HG02610 (cell line): ENCODE data around the gene SLC49A3.
"Not testable (repeated sequence)": the region's sequence is repeated elsewhere in the genome, so short reads cannot be mapped to it uniquely, and the experiment has no call there.

Experiments
- ATAC-seq: cut with Tn5 transposase; IDR thresholded peaks from one replicate; pipeline ENCODE4 v1.9.1; 2021; ENCODE audit warnings: mild to moderate bottlenecking, moderate library complexity; ENCODE audit not compliant: unreplicated experiment

Gene SLC49A3

GRCh38 chr4:688854-689681 lies at the start of gene SLC49A3:
SLC49A3 (minus strand) TSS chr4:689151; CDS start chr4:689127, 24 bp downstream.
- no peak for ATAC-seq

- not testable (repeated sequence) for ATAC-seq
Observed at GRCh38 chr4:736561-736960, 47.6 kb upstream of the SLC49A3 start.

- no peak for ATAC-seq
Observed at GRCh38 chr4:735583-735982, 46.6 kb upstream of the SLC49A3 start.

- ATAC-seq = no peak
Observed at GRCh38 chr4:734951-735350, 46.0 kb upstream of the SLC49A3 start.

- no peak for ATAC-seq
Observed at GRCh38 chr4:734075-734474, 45.1 kb upstream of the SLC49A3 start.

GRCh38 chr4:733631-733980 lies 44.7 kb upstream of the SLC49A3 start:
- no peak for ATAC-seq

- no peak for ATAC-seq
Observed at GRCh38 chr4:732911-733630, 44.1 kb upstream of the SLC49A3 start.

GRCh38 chr4:732486-732885 lies 43.5 kb upstream of the SLC49A3 start:
- no peak for ATAC-seq

- ATAC-seq = not testable (repeated sequence)
Observed at GRCh38 chr4:731954-732353, 43.0 kb upstream of the SLC49A3 start.

- not testable (repeated sequence) for ATAC-seq
Observed at GRCh38 chr4:730946-731904, 42.3 kb upstream of the SLC49A3 start.

- no peak for ATAC-seq
Observed at GRCh38 chr4:730511-730910, 41.6 kb upstream of the SLC49A3 start.

- ATAC-seq = no peak
Observed at GRCh38 chr4:729336-730315, 40.7 kb upstream of the SLC49A3 start.

- ATAC-seq = no peak
Observed at GRCh38 chr4:727576-727975, 38.6 kb upstream of the SLC49A3 start.

GRCh38 chr4:726838-727237 lies 37.9 kb upstream of the SLC49A3 start:
- no peak for ATAC-seq

- no peak for ATAC-seq
Observed at GRCh38 chr4:726235-726787, 37.4 kb upstream of the SLC49A3 start.

GRCh38 chr4:725391-726234 lies 36.7 kb upstream of the SLC49A3 start:
- no peak for ATAC-seq

- ATAC-seq = no peak
Observed at GRCh38 chr4:723751-724530, 35.0 kb upstream of the SLC49A3 start.

GRCh38 chr4:722851-723360 lies 34.0 kb upstream of the SLC49A3 start:
- no peak for ATAC-seq
